K562 (cell line): ENCODE measurements around the gene EIF2AK3. TPM values are rescaled to one million over a fixed set of nuclear protein-coding genes. Genes with fewer than 3 reads are reported as not detected.

Source experiments
- ATAC-seq: fragments of 200-7000 bp; cut with Tn5 transposase; 3 replicates; pipeline ENCODE4 v1.9.1; 2020; ENCODE audit warnings: moderate library complexity
- BruUV-seq: library from RNA; stranded (reverse); fragments of 400-500 nt; replicated peaks from 2 replicates; lab custom pipeline; 2021; lab: Mats Ljungman, UMichigan
- CTCF ChIA-PET: fragments of 300-600 bp; formaldehyde crosslinking; extraction: SDS; loops from one replicate; lab custom pipeline; 2021; ENCODE audit warnings: low intra/inter-chr PET ratio; lab: Yijun Ruan, JAX
- POLR2A ChIA-PET: fragments of 300-600, 350-650 bp; sonication (Branson Sonifier 250); formaldehyde crosslinking; extraction: SDS; loops from one replicate; lab custom pipeline; 2021; ENCODE audit warnings: antibody characterized with exemption, inconsistent platforms; lab: Yijun Ruan, JAX
- DNase-seq, 4 experiments: peaks; one replicate each; pipeline versions ENCODE4 v3.0.0 to v3.0.0-alpha.2; 2011 to 2018; ENCODE audit warnings: low spot score in 3 of 4, mixed read lengths in 3 of 4; ENCODE audit errors: extremely low read depth in 1 of 4
- FAIRE-seq: peaks from 2 replicates; lab custom pipeline; 2011; peaks lifted over from hg19 to GRCh38; lab: Jason Lieb, UNC
- H2AFZ ChIP-seq: 2 replicates; pipeline ENCODE4 v1.6.0; 2011; ENCODE audit warnings: low read depth, low read length, control low read depth, inconsistent platforms
- H3K27ac ChIP-seq: fragments of 200-600 bp; 3 replicates; pipeline ENCODE4 v1.8.0; 2011; ENCODE audit warnings: low read depth, mild to moderate bottlenecking, control low read depth, inconsistent platforms, low read length, moderate library complexity, mixed read lengths; ENCODE audit errors: extremely low read depth
- H3K27me3 ChIP-seq, 2 experiments: fragments of 300-600 bp in 1 of 2; 2 replicates in 1 of 2; 3 replicates in 1 of 2; pipeline versions ENCODE4 v1.6.0 to v1.8.0; 2011; ENCODE audit warnings: inconsistent platforms in 2 of 2, low read length in 2 of 2, mild to moderate bottlenecking in 1 of 2, mixed read lengths in 1 of 2, moderate library complexity in 1 of 2; ENCODE audit not compliant: control insufficient read depth in 2 of 2, insufficient read depth in 2 of 2
- H3K36me3 ChIP-seq: fragments of 300-600 bp; 3 replicates; pipeline ENCODE4 v1.8.0; 2011; ENCODE audit warnings: mild to moderate bottlenecking, low read length, inconsistent platforms; ENCODE audit not compliant: control insufficient read depth, insufficient read depth
- H3K4me1 ChIP-seq, 2 experiments: fragments of 200-600 bp in 1 of 2; replicated peaks in 1 of 2; 2 replicates in 1 of 2; 3 replicates in 1 of 2; pipeline versions ENCODE4 v1.5.1 to v1.8.0; 2011; ENCODE audit warnings: inconsistent platforms in 2 of 2, low read length in 2 of 2, mild to moderate bottlenecking in 1 of 2, mixed read lengths in 1 of 2, moderate library complexity in 1 of 2; ENCODE audit not compliant: control insufficient read depth in 2 of 2, insufficient read depth in 2 of 2
- H3K4me2 ChIP-seq: 2 replicates; pipeline ENCODE4 v1.6.1; 2011; ENCODE audit warnings: low read length, control low read depth, inconsistent platforms, mixed read lengths; ENCODE audit not compliant: insufficient read depth
- H3K4me3 ChIP-seq: fragments of 200-600 bp; sonication (generic), shearing (Covaris generic); 2 replicates; pipeline ENCODE4 v1.5.1; 2016; ENCODE audit warnings: control low read depth, inconsistent platforms
- H3K79me2 ChIP-seq: fragments of 200-600 bp; 3 replicates; pipeline ENCODE4 v1.8.0; 2011; ENCODE audit warnings: low read length, inconsistent platforms; ENCODE audit not compliant: control insufficient read depth, insufficient read depth
- H3K9ac ChIP-seq, 2 experiments: 2 replicates each; pipeline versions ENCODE4 v1.6.0 to v1.6.1; 2011; ENCODE audit warnings: low read depth in 2 of 2, low read length in 2 of 2, control low read depth in 1 of 2, inconsistent platforms in 1 of 2, mild to moderate bottlenecking in 1 of 2, mixed read lengths in 1 of 2; ENCODE audit not compliant: insufficient read depth in 1 of 2
- H3K9me1 ChIP-seq: one replicate; pipeline ENCODE4 v1.6.0; 2011; ENCODE audit warnings: inconsistent platforms, mild to moderate bottlenecking, low read length, moderate library complexity; ENCODE audit not compliant: control insufficient read depth, insufficient read depth
- H3K9me3 ChIP-seq: replicated peaks from 2 replicates; pipeline ENCODE4 v1.5.1; 2011; ENCODE audit warnings: low read depth, low read length, inconsistent platforms; ENCODE audit not compliant: control insufficient read depth, insufficient read depth
- H4K20me1 ChIP-seq: replicated peaks from 2 replicates; pipeline ENCODE4 v1.6.1; 2011; ENCODE audit warnings: low read length, inconsistent platforms, mixed read lengths; ENCODE audit not compliant: control insufficient read depth, insufficient read depth
- FOXJ3 ChIP-seq: sonication (generic); formaldehyde crosslinking; IDR thresholded peaks from 2 replicates; pipeline ENCODE4 v1.4.0; 2020; ENCODE audit warnings: mild to moderate bottlenecking, missing genetic modification reagents
- HNRNPK ChIP-seq: fragments of 200-400 bp; formaldehyde crosslinking; IDR thresholded peaks from one replicate; pipeline ENCODE4 v1.6.1; 2018; ENCODE audit warnings: mild to moderate bottlenecking, low read depth, low read length; ENCODE audit not compliant: poor library complexity, severe bottlenecking
- KLF6 ChIP-seq: fragments of 250-450 bp; sonication (Bioruptor Pico); IDR thresholded peaks from 2 replicates; pipeline ENCODE4 v1.4.0; 2020; ENCODE audit warnings: mild to moderate bottlenecking, moderate library complexity, borderline replicate concordance
- SMARCC2 ChIP-seq: fragments of 450-650 bp; IDR thresholded peaks from 2 replicates; pipeline ENCODE4 v1.6.1; 2017; ENCODE audit warnings: antibody characterized with exemption, moderate library complexity, mild to moderate bottlenecking, low read depth
- TEAD2 ChIP-seq: fragments of 450-650 bp; IDR thresholded peaks from 2 replicates; pipeline ENCODE4 v1.6.1; 2016; ENCODE audit warnings: missing genetic modification characterization, control low read depth, missing compliant biosample characterization
- TSC22D4 ChIP-seq: fragments of 450-650 bp; IDR thresholded peaks from 2 replicates; pipeline ENCODE4 v1.6.1; 2016; ENCODE audit warnings: missing genetic modification characterization, missing biosample characterization, control low read depth
- WGBS: fragments of 100-300 bp; shearing (Covaris generic); methylation state at CpG from one replicate; pipeline ENCODE4 v1.1.6; 2016; ENCODE audit warnings: low coverage, mixed read lengths; ENCODE audit not compliant: insufficient coverage; ENCODE audit errors: missing lambda C conversion rate; 5-methylcytosine and 5-hydroxymethylcytosine counted together
- in situ Hi-C: fragments of 300-500 bp; cut with MboI; formaldehyde crosslinking; loops from 4 replicates; pipeline ENCODE4 v1.15.0; 2018; ENCODE audit warnings: inconsistent platforms, mixed read lengths
- intact Hi-C: fragments of 100-400 bp; cut with micrococcal nuclease; formaldehyde crosslinking; loops from 2 replicates; pipeline ENCODE4 v1.14.2; 2022
- polyA plus RNA-seq, 8 experiments: library from polyadenylated mRNA; depleted of rRNA in 4 of 8; stranded (reverse) in 5 of 8; unstranded in 3 of 8; fragments of >200 nt; fragmentation: Nextera tagmentation in 2 of 8; fragmentation: Illumina TruSeq in 1 of 8; extraction: Ambion mirVana in 2 of 8; extraction: Trizol in 1 of 8; gene quantifications; 2 replicates each; pipeline versions ENCODE4 v1.2.1 to v1.2.3, GENCODE V29; 2011 to 2014; ENCODE audit warnings: inconsistent platforms in 1 of 8, missing spikeins in 1 of 8
- total RNA-seq, 7 experiments: library from RNA; depleted of rRNA in 6 of 7; stranded (reverse); fragments of >200 nt in 6 of 7; fragmentation: Illumina TruSeq in 2 of 7; extraction: Trizol in 2 of 7; gene quantifications; 2 replicates each; pipeline versions ENCODE4 v1.2.1 to v1.2.3, GENCODE V29; 2011 to 2021; ENCODE audit warnings: low replicate concordance in 1 of 7
- TF ChIP-seq, protein P1 (sequence below): sonication (generic); formaldehyde crosslinking; IDR thresholded peaks from 2 replicates; pipeline ENCODE4 v1.5.0; 2020; ENCODE audit warnings: missing genetic modification reagents

Gene EIF2AK3
- total and polyA plus RNA-seq, 9 of the 15 experiments (the other 6 are each of a cell fraction or from before 2014, with no cell fraction given): 1.7 to 11.6 (median 7.4) TPM

DNA sequence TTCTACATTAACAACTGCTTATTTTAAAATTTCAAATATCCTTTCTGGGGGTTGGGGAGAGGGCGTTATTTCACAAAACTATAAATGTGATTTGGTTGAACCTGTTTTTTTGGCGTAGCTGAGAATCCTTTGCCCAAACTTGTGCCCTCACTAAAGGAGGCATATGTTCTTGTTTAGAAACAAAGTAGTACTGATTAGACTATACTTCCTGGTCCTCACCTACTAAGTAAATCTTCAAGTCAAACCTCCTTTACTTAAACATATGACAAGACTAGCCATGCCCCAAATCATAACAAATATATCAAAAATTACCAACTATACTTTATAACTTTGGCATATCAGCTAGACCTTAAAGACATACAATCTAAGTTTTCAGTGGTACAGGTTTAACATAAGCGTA, 5.8 kb downstream of the EIF2AK3 start:
- FAIRE-seq (no peak), ATAC-seq (no peak), DNase-seq (no peak)
- Histone ChIP-seq H3K36me3 (no peaks in the 10 kb centered on the region), H3K9me3 (no peaks in the 10 kb centered on the region), H2AFZ (no peak overlapping the region), H3K4me1 (peaks cover 1 to 12% of the 10 kb centered on the region in 2 experiments; a peak in 3 of 5 replicates), H3K9ac (no peak overlapping the region), H3K4me2 (no peak overlapping the region), H3K4me3 (no peak overlapping the region), H3K27ac (no peak overlapping the region), H4K20me1 (peaks cover 18% of the 10 kb centered on the region), H3K27me3 (no peaks in the 10 kb centered on the region), H3K79me2 (peaks cover 61% of the 10 kb centered on the region), H3K9me1 (no peaks in the 10 kb centered on the region)
- TF ChIP-seq TSC22D4 (no peak), FOXJ3 (no peak), KLF6 (CRISPR knock-in tag) (no peak), TEAD2 (tag) (no peak), HNRNPK (no peak), SMARCC2 (no peak)
- TF ChIP-seq, protein P1, sequence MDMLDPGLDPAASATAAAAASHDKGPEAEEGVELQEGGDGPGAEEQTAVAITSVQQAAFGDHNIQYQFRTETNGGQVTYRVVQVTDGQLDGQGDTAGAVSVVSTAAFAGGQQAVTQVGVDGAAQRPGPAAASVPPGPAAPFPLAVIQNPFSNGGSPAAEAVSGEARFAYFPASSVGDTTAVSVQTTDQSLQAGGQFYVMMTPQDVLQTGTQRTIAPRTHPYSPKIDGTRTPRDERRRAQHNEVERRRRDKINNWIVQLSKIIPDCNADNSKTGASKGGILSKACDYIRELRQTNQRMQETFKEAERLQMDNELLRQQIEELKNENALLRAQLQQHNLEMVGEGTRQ (CRISPR knock-in tag): no peak
- intact Hi-C loops (no loop called here), in situ Hi-C loops (no loop called here)
- POLR2A ChIA-PET: no interaction called here
- WGBS: 82% methylated on average over 3 of the region's 3 CpGs
- no TSS peak for BruUV-seq
- CTCF ChIA-PET: no interaction called here
